Measurements from ENCODE around the gene ENTPD3. TPM values are rescaled to one million over a fixed set of nuclear protein-coding genes. Genes with fewer than 3 reads are reported as not detected.

The ENTPD3 gene
- total RNA-seq, 1 donor from 2014 or later = not detected

DNA sequence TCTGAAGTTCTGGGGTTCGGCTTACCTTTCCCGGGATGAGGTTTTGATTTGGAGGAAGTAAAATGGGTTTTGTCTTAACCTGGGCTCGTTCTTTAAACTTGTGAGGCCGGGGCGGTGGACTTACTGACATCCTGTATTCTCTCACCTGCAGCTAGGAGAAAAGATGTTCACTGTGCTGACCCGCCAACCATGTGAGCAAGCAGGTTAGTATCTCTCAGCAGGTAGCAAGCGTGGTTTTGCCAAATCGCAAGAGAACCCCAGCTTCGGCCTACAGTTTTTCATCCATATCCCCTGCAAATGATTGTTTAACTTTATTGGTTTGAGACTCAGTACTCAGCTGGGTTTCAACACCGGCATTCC, 891 bp downstream of the ENTPD3 start:
- Mint-ChIP-seq H3K27ac (ENCODE audit: unreplicated experiment) (no peak overlapping the region), H3K36me3 (ENCODE audit: low read depth, unreplicated experiment) (no peaks in the 10 kb centered on the region), H3K4me1 (ENCODE audit: unreplicated experiment) (no peaks in the 10 kb centered on the region), H3K27me3 (ENCODE audit: unreplicated experiment) (peaks cover 8% of the 10 kb centered on the region), H3K4me3 (ENCODE audit: unreplicated experiment) (no peak overlapping the region), H3K9me3 (ENCODE audit: unreplicated experiment) (no peaks in the 10 kb centered on the region)
- no peak for DNase-seq (ENCODE audit: low spot score)
- TF ChIP-seq, protein P1, sequence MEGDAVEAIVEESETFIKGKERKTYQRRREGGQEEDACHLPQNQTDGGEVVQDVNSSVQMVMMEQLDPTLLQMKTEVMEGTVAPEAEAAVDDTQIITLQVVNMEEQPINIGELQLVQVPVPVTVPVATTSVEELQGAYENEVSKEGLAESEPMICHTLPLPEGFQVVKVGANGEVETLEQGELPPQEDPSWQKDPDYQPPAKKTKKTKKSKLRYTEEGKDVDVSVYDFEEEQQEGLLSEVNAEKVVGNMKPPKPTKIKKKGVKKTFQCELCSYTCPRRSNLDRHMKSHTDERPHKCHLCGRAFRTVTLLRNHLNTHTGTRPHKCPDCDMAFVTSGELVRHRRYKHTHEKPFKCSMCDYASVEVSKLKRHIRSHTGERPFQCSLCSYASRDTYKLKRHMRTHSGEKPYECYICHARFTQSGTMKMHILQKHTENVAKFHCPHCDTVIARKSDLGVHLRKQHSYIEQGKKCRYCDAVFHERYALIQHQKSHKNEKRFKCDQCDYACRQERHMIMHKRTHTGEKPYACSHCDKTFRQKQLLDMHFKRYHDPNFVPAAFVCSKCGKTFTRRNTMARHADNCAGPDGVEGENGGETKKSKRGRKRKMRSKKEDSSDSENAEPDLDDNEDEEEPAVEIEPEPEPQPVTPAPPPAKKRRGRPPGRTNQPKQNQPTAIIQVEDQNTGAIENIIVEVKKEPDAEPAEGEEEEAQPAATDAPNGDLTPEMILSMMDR (IDR thresholded peaks at IDR 0.05; ENCODE audit: unreplicated experiment) = no peak

DNA sequence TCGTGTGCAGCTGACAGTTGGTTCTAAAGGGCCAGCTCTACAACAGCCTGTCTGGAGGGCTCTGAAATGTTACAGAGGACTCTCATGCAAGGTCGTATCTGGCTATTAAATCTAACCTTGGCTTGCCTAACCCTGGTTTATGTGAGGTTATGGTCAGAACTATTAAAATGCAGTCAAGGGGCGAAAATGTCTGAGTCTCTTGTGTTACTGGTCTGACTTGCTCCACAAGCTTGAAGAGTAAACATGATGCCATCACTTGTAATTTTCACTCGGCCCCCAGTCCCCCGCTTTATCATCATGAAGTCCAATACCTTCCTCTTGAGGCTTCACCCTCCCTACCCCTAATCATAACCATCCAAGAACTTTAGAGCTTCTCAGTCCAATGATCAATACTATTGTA, 9.4 kb downstream of the ENTPD3 start:
- no peaks in the 10 kb centered on the region for H3K27me3 Mint-ChIP-seq (ENCODE audit: unreplicated experiment)
- H3K9me3 Mint-ChIP-seq (ENCODE audit: unreplicated experiment) = no peaks in the 10 kb centered on the region
- DNase-seq (ENCODE audit: low spot score) = no peak
- no peak overlapping the region for H3K4me3 Mint-ChIP-seq (ENCODE audit: unreplicated experiment)
- H3K36me3 Mint-ChIP-seq (ENCODE audit: low read depth, unreplicated experiment) = no peaks in the 10 kb centered on the region
- TF ChIP-seq, protein P1 (IDR thresholded peaks at IDR 0.05; ENCODE audit: unreplicated experiment) = no peak
- H3K4me1 Mint-ChIP-seq (ENCODE audit: unreplicated experiment) = no peaks in the 10 kb centered on the region
- no peak overlapping the region for H3K27ac Mint-ChIP-seq (ENCODE audit: unreplicated experiment)

DNA sequence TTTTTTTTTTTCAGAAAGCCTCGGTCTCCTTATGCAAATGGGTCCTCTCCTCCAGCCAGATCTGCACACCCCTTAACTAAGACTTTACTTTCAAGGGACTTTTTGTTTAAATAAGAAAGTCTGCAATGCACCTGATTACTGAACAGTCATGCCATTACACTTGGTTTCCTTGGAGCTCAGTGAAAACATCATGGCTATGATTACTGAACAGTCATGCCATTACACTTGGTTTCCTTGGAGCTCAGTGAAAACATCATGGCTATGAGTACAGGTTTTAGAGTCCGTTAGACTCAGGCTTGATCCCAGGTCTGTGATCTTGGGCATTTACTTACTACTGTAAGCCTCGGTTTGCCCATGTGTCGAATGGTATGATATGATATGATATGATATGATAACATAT, 10.1 kb downstream of the ENTPD3 start:
- TF ChIP-seq, protein P1 (IDR thresholded peaks at IDR 0.05; ENCODE audit: unreplicated experiment) = no peak
- Mint-ChIP-seq H3K4me1 (ENCODE audit: unreplicated experiment) (no peaks in the 10 kb centered on the region), H3K27me3 (ENCODE audit: unreplicated experiment) (no peaks in the 10 kb centered on the region), H3K4me3 (ENCODE audit: unreplicated experiment) (no peak overlapping the region), H3K27ac (ENCODE audit: unreplicated experiment) (no peak overlapping the region), H3K36me3 (ENCODE audit: low read depth, unreplicated experiment) (no peaks in the 10 kb centered on the region), H3K9me3 (ENCODE audit: unreplicated experiment) (no peaks in the 10 kb centered on the region)
- DNase-seq (ENCODE audit: low spot score) = no peak

DNA sequence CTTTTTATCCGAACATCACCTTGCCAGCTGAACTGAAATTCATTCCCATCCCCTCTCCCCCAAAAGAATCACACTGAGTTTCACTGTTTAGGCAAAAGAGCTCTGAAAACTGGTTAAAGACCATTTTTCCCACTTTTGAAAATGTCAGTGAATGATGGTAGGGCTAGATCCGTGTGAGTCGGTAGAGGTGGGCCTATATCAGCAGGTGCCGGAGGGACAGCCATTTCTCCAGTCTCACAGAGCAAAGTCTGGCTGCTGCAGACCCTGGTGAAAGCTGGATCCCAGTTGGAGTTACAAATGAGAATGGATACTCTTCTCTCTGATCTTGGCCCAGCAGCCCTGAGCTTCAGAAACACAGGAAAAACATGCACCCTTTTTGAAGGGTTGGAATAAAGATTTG, 10.9 kb downstream of the ENTPD3 start:
- H3K27me3 Mint-ChIP-seq (ENCODE audit: unreplicated experiment) = no peaks in the 10 kb centered on the region
- H3K9me3 Mint-ChIP-seq (ENCODE audit: unreplicated experiment) = no peaks in the 10 kb centered on the region

DNA sequence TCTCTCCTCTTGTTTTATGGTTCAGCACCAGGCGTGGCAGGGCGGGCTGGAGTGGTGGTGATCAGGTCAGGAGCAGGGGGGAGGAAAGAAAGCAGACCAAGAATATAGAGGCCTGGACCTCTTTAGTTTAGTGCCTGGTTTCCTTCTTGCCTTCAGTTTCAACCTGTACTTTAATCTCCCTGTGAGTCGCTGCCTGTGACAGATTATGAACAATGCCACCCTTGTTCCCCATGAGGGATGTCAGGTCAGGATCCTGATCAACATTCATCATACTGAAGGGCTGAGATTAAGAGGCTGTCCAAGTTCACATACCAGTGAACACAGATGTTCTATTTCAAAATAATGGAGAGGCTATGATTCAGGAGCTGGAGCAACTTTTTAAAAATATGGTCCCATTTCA, 11.4 kb downstream of the ENTPD3 start:
- no peaks in the 10 kb centered on the region for H3K9me3 Mint-ChIP-seq (ENCODE audit: unreplicated experiment)
- TF ChIP-seq, protein P1 (IDR thresholded peaks at IDR 0.05; ENCODE audit: unreplicated experiment) = no peak
- H3K4me3 Mint-ChIP-seq (ENCODE audit: unreplicated experiment) = no peak overlapping the region
- no peaks in the 10 kb centered on the region for H3K36me3 Mint-ChIP-seq (ENCODE audit: low read depth, unreplicated experiment)
- H3K27ac Mint-ChIP-seq (ENCODE audit: unreplicated experiment) = no peak overlapping the region
- no peaks in the 10 kb centered on the region for H3K27me3 Mint-ChIP-seq (ENCODE audit: unreplicated experiment)
- no peaks in the 10 kb centered on the region for H3K4me1 Mint-ChIP-seq (ENCODE audit: unreplicated experiment)
- no peak for DNase-seq (ENCODE audit: low spot score)

More for the DNA sequence above, 10.9 kb downstream of the ENTPD3 start:
- TF ChIP-seq, protein P1 (IDR thresholded peaks at IDR 0.05; ENCODE audit: unreplicated experiment) = no peak
- H3K36me3 Mint-ChIP-seq (ENCODE audit: low read depth, unreplicated experiment) = no peaks in the 10 kb centered on the region
- DNase-seq (ENCODE audit: low spot score) = no peak
- no peaks in the 10 kb centered on the region for H3K4me1 Mint-ChIP-seq (ENCODE audit: unreplicated experiment)
- H3K4me3 Mint-ChIP-seq (ENCODE audit: unreplicated experiment) = no peak overlapping the region
- H3K27ac Mint-ChIP-seq (ENCODE audit: unreplicated experiment) = no peak overlapping the region
